ENCODE results near the gene MAPK9. TPM values are rescaled to one million over a fixed set of nuclear protein-coding genes. Genes with fewer than 3 reads are reported as not detected.

MAPK9 gene
- polyA plus RNA-seq, 3 donors: 9.7 to 19.6 (median 16.2) TPM

DNA sequence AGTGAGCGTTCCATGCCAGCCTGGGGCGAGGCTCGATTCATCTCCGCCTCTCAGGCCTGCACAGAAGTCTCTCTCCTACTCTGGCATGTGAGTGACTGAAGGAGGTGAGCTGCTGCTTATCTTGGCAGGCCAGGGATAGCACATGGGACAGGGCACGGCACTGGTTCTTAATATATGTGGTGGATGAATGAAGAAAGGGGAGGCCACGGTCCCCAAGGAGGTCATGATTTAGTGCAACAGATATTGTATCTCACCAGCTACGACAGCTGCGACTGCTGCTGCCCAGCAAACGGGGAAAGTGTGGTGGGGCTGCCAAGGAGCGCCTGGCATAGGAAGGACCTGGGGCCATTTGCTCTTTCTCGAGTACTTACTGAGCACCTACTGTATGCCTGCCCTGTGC, 19.3 kb upstream of the MAPK9 start:
- H3K4me1 ChIP-seq (ENCODE audit: control insufficient read depth in 1 of 2, insufficient read depth in 2 of 2, low read length in 2 of 2): no peaks in the 10 kb centered on the region
- H3K27ac ChIP-seq (ENCODE audit: low read depth in 1 of 2, low read length in 2 of 2): no peak overlapping the region
- H3K27me3 ChIP-seq (ENCODE audit: control insufficient read depth in 2 of 2, insufficient read depth in 2 of 2, low read length in 2 of 2): no peaks in the 10 kb centered on the region
- no peak overlapping the region for H3K4me2 ChIP-seq (replicated peaks; ENCODE audit: extremely low read depth, low read length, poor library complexity, severe bottlenecking)
- H2AFZ ChIP-seq (ENCODE audit: insufficient read depth, low read depth, low read length, poor library complexity, severe bottlenecking): no peak overlapping the region
- WGBS (ENCODE audit: insufficient coverage): 95% methylated on average over 9 of the region's 11 CpGs
- no peaks in the 10 kb centered on the region for H3K4me1 Mint-ChIP-seq
- no peak overlapping the region for H3K4me3 Mint-ChIP-seq
- H3K36me3 ChIP-seq (replicated peaks in 1 of 2; ENCODE audit: control insufficient read depth in 1 of 2, insufficient read depth in 2 of 2, low read length in 2 of 2): no peaks in the 10 kb centered on the region
- H3K9me3 Mint-ChIP-seq: peaks cover 0 to 7% (median 0%) of the 10 kb centered on the region in 7 donors
- peaks cover 3 to 13% (median 6%) of the 10 kb centered on the region in 3 donors for H3K27me3 Mint-ChIP-seq (ENCODE audit: low read depth in 3 of 3)
- H3K9ac ChIP-seq (ENCODE audit: insufficient read depth, low read length, poor library complexity, severe bottlenecking): no peak overlapping the region
- intact Hi-C loops (cut with micrococcal nuclease): no loop called here
- TF ChIP-seq CTCF (IDR thresholded peaks at IDR 0.05): no peak
- no peaks in the 10 kb centered on the region for H3K79me2 ChIP-seq (ENCODE audit: insufficient read depth, low read length)
- no peak for DNase-seq
- H4K20me1 ChIP-seq (ENCODE audit: insufficient read depth, low read length): no peaks in the 10 kb centered on the region
- no peaks in the 10 kb centered on the region for H3K9me3 ChIP-seq (replicated peaks in 1 of 2; ENCODE audit: control insufficient read depth in 1 of 2, insufficient read depth in 1 of 2, low read length in 2 of 2)
- H3K4me3 ChIP-seq (replicated peaks in 1 of 3; ENCODE audit: low read depth in 2 of 3, low read length in 3 of 3): no peak overlapping the region
- H3K27ac Mint-ChIP-seq: no peak overlapping the region
- no peaks in the 10 kb centered on the region for H3K36me3 Mint-ChIP-seq

GRCh38 chr5:180306796-180307195, 14.9 kb upstream of the MAPK9 start:
- H2AFZ ChIP-seq (ENCODE audit: insufficient read depth, low read depth, low read length, poor library complexity, severe bottlenecking): no peak overlapping the region

More at GRCh38 chr5:180306796-180307195, 14.9 kb upstream of the MAPK9 start:
- Histone ChIP-seq H3K4me1 (ENCODE audit: control insufficient read depth in 1 of 2, insufficient read depth in 2 of 2, low read length in 2 of 2) (no peaks in the 10 kb centered on the region), H3K4me3 (replicated peaks in 1 of 3; ENCODE audit: low read depth in 2 of 3, low read length in 3 of 3) (no peak overlapping the region), H3K79me2 (ENCODE audit: insufficient read depth, low read length) (no peaks in the 10 kb centered on the region), H3K27me3 (ENCODE audit: control insufficient read depth in 2 of 2, insufficient read depth in 2 of 2, low read length in 2 of 2) (no peaks in the 10 kb centered on the region), H3K4me2 (replicated peaks; ENCODE audit: extremely low read depth, low read length, poor library complexity, severe bottlenecking) (no peak overlapping the region), H3K27ac (ENCODE audit: low read depth in 1 of 2, low read length in 2 of 2) (no peak overlapping the region), H3K36me3 (replicated peaks in 1 of 2; ENCODE audit: control insufficient read depth in 1 of 2, insufficient read depth in 2 of 2, low read length in 2 of 2) (no peaks in the 10 kb centered on the region), H3K9ac (ENCODE audit: insufficient read depth, low read length, poor library complexity, severe bottlenecking) (no peak overlapping the region), H4K20me1 (ENCODE audit: insufficient read depth, low read length) (no peaks in the 10 kb centered on the region), H3K9me3 (replicated peaks in 1 of 2; ENCODE audit: control insufficient read depth in 1 of 2, insufficient read depth in 1 of 2, low read length in 2 of 2) (no peaks in the 10 kb centered on the region)
- Mint-ChIP-seq H3K27me3 (ENCODE audit: low read depth in 3 of 3) (peaks cover 7 to 16% (median 15%) of the 10 kb centered on the region in 3 donors), H3K9me3 (peaks cover 0 to 2% (median 0%) of the 10 kb centered on the region in 7 donors), H3K27ac (no peak overlapping the region), H3K4me1 (no peaks in the 10 kb centered on the region), H3K4me3 (no peak overlapping the region), H3K36me3 (no peaks in the 10 kb centered on the region)
- WGBS (ENCODE audit: insufficient coverage): 100% methylated on average over 3 of the region's 8 CpGs
- DNase-seq: no peak
- no peak for TF ChIP-seq CTCF (IDR thresholded peaks at IDR 0.05)
- intact Hi-C loops (cut with micrococcal nuclease): no loop called here

Data from CD14-positive monocyte (primary cell).